Fibroblast of the conjunctiva (primary cell): ENCODE data around the gene ARHGEF12.

Source experiments
- DNase-seq: peaks from one replicate; pipeline ENCODE4 v3.0.0-alpha.2; 2010; ENCODE audit warnings: low read depth

Gene ARHGEF12

DNA sequence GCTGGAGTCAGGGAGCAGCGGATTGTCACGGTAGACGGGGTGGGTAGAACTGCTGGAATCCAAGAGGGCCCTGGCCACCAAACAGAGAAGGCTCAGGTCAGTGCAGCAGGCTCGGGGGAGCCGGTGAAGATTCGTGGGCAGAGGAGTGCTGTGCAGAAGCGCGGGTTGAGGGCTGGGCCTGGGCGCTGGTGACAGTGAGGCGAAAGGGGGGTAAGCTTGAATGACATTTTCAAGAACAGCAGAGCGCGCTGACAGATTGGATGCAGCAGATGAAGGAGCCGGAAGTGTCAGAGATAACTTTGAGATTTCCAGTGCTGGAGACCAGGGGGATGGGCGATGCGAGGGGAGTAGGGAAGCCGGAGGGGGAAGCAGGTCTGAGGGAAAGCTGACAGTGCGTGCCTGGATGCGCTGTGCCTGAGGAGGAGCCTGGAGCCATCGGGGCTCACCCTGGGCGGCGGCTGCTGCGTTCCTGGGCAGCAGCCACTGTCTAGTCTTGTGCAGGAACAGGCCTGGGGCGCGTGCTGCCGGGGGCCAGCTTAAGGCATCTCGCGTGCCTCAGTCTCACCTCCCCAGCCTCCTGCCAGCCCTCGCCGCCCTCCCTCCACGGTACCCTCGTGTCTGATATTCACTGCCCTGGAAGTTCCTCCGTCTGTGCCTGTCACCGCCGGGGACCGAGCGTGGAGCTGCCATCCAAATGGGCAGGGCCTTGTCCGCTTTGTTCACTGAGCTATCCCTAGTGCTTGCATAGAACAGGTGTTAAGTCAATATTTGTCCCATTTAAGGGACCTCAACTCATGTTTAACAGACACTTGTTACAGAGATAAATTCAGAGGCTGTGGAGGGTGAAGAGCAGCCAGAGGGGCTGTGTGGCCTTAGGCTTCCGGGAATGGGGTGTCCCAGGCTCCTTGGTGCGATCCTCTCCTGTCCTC is 180.5 kb downstream of the ARHGEF12 start:
- no peak for DNase-seq

- no peak for DNase-seq
Observed at GRCh38 chr11:120517390-120517761, 181.2 kb downstream of the ARHGEF12 start.

- DNase-seq = no peak
Observed at GRCh38 chr11:120517801-120518291, 181.6 kb downstream of the ARHGEF12 start.

GRCh38 chr11:120518356-120518755 is 182.1 kb downstream of the ARHGEF12 start:
- no peak for DNase-seq

- no peak for DNase-seq
Observed at GRCh38 chr11:120519474-120519873, 183.3 kb downstream of the ARHGEF12 start.

DNA sequence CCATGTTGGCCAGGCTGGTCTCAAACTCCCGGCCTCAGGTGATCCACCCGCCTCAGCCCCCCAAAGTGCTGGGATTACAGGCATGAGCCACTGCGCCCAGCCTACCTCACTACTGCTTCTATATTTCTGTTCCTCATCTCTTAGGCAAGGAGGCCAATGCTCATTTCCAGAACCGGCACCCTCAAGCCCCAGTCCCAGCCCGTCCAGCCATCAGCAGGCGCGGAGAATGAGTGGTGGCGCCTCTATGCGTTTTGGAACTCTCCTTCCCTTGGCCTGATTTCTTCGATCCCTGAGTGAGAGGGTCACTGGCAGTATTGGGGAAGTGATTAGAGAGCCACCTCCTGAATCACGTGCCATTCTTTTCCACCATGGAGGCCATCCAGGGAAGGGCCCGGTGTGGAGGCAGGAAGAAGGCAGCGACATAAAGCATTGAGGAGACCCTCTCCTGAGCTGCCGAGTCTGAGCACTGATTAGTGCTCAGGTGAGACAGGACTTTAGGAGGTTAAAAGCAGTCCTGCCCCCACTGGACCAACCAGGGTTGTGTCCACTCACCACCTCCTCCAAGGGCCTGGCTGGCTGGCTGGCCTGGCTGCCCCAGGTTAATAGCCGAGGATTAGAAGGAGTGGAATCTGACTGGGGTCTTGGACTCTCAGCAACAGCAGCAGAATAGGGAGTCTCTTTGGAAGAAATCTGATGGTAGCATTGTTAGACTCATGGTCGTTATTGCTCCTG is 184.0 kb downstream of the ARHGEF12 start:
- DNase-seq = no peak

- DNase-seq = no peak
Observed at GRCh38 chr11:120521176-120521575, 185.0 kb downstream of the ARHGEF12 start.

DNA sequence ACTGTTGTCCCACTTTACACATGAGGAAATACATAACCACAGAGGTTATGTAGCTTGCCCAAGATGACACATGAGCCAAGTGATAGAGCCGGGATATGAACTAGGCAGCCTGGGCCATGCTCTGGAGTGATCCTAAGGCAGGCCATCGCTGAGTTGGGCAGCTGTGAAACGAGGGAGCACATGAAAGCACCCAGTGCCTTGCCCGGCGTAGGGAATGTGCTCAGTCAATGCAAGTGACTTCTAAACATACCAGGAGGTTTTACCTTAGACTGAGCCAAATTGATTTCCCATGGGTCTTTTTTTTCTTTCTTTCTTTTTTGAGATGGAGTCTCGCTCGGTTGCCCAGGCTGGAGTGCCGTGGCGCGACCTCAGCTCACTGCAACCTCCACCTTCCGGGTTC is 185.8 kb downstream of the ARHGEF12 start:
- no peak for DNase-seq

DNA sequence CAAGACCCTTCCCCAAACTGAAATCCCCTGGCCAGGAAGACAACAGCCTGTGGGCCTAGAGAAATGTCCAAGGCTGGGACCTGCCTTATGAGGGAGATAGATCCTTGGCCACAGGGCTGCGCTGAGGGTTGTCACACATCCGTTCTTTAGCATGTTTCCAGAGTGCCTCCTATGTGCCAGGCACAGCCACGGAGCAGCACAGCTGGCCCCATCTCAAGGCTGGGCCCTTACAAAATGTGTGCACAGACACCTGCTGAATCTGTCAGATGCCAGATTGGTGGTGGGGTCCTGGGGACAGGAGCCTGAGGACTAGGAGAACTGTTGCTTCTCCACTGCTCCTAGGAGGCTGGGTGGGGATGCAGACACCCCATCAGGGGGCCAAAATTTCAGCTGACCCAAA is 186.5 kb downstream of the ARHGEF12 start:
- DNase-seq = no peak

DNA sequence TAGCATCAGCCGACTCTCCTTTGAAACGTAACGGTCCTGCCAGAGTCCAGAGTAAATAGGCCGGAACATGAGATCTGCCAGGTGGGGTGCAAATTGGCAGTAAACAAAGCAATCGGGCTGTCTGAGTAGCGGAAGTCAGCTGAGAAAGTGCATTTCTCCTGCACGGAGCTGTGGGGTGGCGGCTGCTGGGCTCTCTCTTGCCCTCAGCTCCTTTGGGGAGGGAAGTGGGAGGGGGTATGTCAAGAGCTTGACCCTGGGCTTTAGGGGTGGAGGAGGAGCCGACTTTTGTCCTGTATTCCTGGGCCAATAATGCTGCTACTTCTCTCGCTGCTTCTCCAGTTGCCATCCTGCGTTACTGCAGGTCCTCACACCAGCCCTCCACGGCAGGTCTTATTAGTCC is 187.0 kb downstream of the ARHGEF12 start:
- DNase-seq = no peak

GRCh38 chr11:120524536-120525085 is 188.4 kb downstream of the ARHGEF12 start:
- DNase-seq = no peak

DNA sequence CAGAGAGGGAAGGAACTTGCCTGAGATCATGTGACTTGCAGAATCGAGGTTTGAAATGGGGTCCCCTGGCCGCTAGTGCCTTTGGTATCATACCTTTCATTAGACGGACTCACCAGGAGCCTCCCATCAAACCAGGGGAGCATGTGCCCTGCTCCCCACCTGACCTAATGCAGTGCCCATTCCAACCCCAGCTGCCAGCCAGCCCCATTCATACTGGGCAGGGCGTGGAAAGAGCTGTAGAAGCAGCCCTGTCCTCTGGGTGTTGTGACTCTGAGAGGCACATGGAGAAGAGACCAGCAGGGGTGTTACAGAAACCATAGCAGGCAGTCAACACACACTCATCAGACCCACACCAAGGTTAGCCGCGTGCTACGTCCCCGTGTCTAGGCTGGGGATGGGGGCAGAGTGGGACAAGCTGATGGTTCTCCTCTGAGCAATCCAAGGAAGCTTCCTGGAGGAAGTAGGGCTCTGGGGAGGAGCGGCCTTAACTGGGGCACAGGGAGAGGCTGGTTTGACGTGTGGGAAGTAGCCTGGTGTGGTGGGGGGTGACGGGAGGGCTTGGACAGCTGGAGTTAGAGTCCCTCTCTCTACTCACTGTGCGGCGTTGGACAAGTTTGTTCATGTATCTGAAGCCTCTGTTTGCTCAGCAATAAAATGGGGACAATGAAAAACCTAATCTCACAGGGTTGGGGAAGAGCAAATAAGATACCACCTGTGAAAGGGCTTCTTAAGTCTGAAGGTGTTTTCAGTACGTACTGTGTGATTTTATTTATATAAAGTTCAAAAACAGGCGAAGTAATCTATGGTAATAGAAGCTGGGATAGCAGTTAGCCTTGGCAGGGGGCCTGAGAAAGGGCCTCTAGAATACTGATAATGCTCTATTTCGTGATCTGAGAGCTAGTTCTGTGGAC is 189.3 kb downstream of the ARHGEF12 start:
- no peak for DNase-seq

- no peak for DNase-seq
Observed at GRCh38 chr11:120526241-120526640, 190.0 kb downstream of the ARHGEF12 start.

GRCh38 chr11:120527111-120527761 is 191.0 kb downstream of the ARHGEF12 start:
- no peak for DNase-seq

- DNase-seq = no peak
Observed at GRCh38 chr11:120528749-120529148, 192.5 kb downstream of the ARHGEF12 start.

- no peak for DNase-seq
Observed at GRCh38 chr11:120529214-120529613, 193.0 kb downstream of the ARHGEF12 start.

- no peak for DNase-seq
Observed at GRCh38 chr11:120529911-120530310, 193.7 kb downstream of the ARHGEF12 start.

GRCh38 chr11:120532082-120532831 is 196.0 kb downstream of the ARHGEF12 start:
- no peak for DNase-seq

DNA sequence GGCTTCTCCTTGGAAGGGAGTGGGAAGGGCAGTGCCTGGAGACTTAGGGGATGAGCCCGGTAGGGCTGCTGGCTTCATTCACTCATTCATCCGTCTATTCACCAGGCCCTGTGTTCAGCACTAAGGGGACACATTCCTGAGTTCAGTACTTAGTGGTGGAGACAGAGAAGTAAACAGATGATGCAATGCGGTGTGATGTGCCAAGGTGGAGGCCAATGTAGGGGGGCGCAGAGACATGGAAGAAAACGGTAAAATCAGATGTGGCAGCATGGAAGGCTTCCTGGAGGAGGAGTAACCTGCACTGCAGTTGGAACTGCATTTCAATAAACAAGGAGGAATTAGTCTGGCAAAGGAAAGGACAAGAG is 196.6 kb downstream of the ARHGEF12 start:
- DNase-seq = no peak

DNA sequence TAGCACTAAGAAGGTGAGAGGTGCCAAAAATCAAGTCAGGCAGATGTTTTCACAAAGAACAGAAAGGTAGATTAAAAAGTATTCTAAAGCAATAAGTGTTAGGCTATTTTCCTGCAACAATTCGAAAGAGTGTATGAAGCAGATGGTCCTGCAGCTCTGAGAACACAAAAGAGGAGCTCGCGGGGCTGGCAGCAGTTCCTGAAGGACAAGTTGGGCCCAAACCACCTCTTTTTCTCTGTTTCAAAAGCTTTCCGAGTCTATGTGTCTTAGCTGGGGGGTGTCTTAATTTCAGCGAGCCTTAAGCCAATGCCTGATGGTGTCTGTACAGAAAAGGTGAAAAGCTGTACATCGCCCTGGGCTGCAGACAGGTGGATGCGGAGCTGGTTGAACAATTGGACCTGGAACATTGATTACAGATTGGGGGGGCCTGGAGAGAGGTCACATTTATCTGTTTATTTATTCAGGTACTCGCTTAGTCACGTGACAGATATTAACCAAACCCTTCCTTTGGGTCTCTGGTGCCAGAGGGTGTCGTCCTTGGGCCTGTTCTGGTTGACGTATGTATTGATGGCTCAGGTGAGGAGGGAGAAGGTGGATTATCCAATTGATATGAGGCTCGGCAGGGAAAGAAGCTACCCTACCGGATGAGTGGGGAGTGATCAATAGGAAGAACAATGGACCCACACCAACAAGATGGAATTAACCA is 200.0 kb downstream of the ARHGEF12 start:
- DNase-seq = no peak
